AG20443 (cell line): ENCODE results near the gene CRAT.

ENCODE experiments used
- DNase-seq: peaks from one replicate; pipeline ENCODE4 v3.0.0; 2012; ENCODE audit warnings: low spot score, mixed read lengths

The CRAT gene

GRCh38 chr9:129089246-129089645 is 21.3 kb downstream of the CRAT start:
- no peak for DNase-seq

GRCh38 chr9:129084087-129084486 is 26.5 kb downstream of the CRAT start:
- no peak for DNase-seq

GRCh38 chr9:129081388-129081904 is 29.1 kb downstream of the CRAT start:
- DNase-seq, result peak; percentile 98

- peak; percentile 100 for DNase-seq
These were observed 29.8 kb downstream of the CRAT start, which contains the start of gene DOLPP1 for GRCh38 chr9:129080601-129081387. Gene DOLPP1, plus strand, starts transcription at chr9:129081111. Its CDS starts 21 bp downstream, at chr9:129081132.

- no peak for DNase-seq
These were observed 30.3 kb downstream of the CRAT start for GRCh38 chr9:129080298-129080600.

GRCh38 chr9:129079829-129080228 is 30.8 kb downstream of the CRAT start:
- DNase-seq, result no peak

- DNase-seq, result no peak
These were observed 31.7 kb downstream of the CRAT start for GRCh38 chr9:129078691-129079503.

GRCh38 chr9:129077236-129077635 is 33.4 kb downstream of the CRAT start:
- DNase-seq, result no peak

GRCh38 chr9:129076640-129077037 is 34.0 kb downstream of the CRAT start:
- DNase-seq, result no peak

- no peak for DNase-seq
These were observed 34.5 kb downstream of the CRAT start for GRCh38 chr9:129075996-129076639.

GRCh38 chr9:129074106-129074505 is 36.5 kb downstream of the CRAT start:
- DNase-seq, result no peak

GRCh38 chr9:129073404-129073803 is 37.2 kb downstream of the CRAT start:
- no peak for DNase-seq

GRCh38 chr9:129072171-129072570 is 38.4 kb downstream of the CRAT start:
- no peak for DNase-seq

GRCh38 chr9:129071526-129072126 is 39.0 kb downstream of the CRAT start:
- DNase-seq, result no peak

- DNase-seq, result no peak
These were observed 39.7 kb downstream of the CRAT start for GRCh38 chr9:129070696-129071525.

GRCh38 chr9:129069862-129070641 is 40.5 kb downstream of the CRAT start:
- DNase-seq, result no peak

GRCh38 chr9:129068990-129069861 is 41.4 kb downstream of the CRAT start:
- no peak for DNase-seq

GRCh38 chr9:129068110-129068509 is 42.5 kb downstream of the CRAT start:
- DNase-seq, result no peak

GRCh38 chr9:129064499-129064908 is 46.1 kb downstream of the CRAT start:
- no peak for DNase-seq
